PC-9 (cell line): Measurements from ENCODE around the gene BCO1. TPM values are rescaled to one million over a fixed set of nuclear protein-coding genes. Genes with fewer than 3 reads are reported as not detected.

ENCODE experiments used
- Bru-seq: library from RNA; stranded (reverse); fragments of 400-500 nt; gene quantifications from one replicate; lab custom pipeline; 2021; lab: Mats Ljungman, UMichigan
- BruChase-seq, 2 experiments: library from RNA; stranded (reverse); fragments of 400-500 nt; gene quantifications; one replicate each; lab custom pipeline; 2021; lab: Mats Ljungman, UMichigan
- BruUV-seq: library from RNA; stranded (reverse); fragments of 400-500 nt; replicated peaks from 2 replicates; lab custom pipeline; 2021; lab: Mats Ljungman, UMichigan
- CTCF ChIA-PET: fragments of 300-600 bp; sonication (Branson Sonifier 250); formaldehyde crosslinking; loops from one replicate; lab custom pipeline; 2022; ENCODE audit warnings: antibody characterized with exemption; lab: Charles Lee
- POLR2A ChIA-PET: fragments of 300-600 bp; sonication (Branson Sonifier 250); formaldehyde crosslinking; loops from one replicate; lab custom pipeline; 2022; ENCODE audit warnings: antibody characterized with exemption; ENCODE audit not compliant: unreplicated experiment; lab: Charles Lee
- DNase-seq, 2 experiments: peaks; one replicate each; pipeline versions ENCODE4 v3.0.0 to v3.0.0-alpha.2; 2015 to 2022; ENCODE audit warnings: mixed read lengths in 1 of 2
- H2AFZ ChIP-seq: fragments of 200-600 bp; sonication (generic); 2 replicates; pipeline ENCODE4 v1.8.1; 2017; ENCODE audit warnings: antibody characterized with exemption
- H3F3A ChIP-seq: fragments of 200-600 bp; sonication (generic); 2 replicates; pipeline ENCODE4 v1.8.1; 2017; ENCODE audit warnings: antibody characterized with exemption, mild to moderate bottlenecking, low read depth; ENCODE audit not compliant: insufficient read depth
- H3K27ac ChIP-seq: fragments of 200-600 bp; sonication (generic); 2 replicates; pipeline ENCODE4 v1.6.1; 2016; ENCODE audit warnings: mixed run types
- H3K27me3 ChIP-seq: fragments of 200-600 bp; sonication (generic); 2 replicates; pipeline ENCODE4 v1.6.1; 2016; ENCODE audit warnings: low read depth, mixed run types; ENCODE audit not compliant: insufficient read depth
- H3K36me3 ChIP-seq: fragments of 200-600 bp; sonication (generic); 2 replicates; pipeline ENCODE4 v1.6.1; 2016; ENCODE audit warnings: low read depth, mixed run types
- H3K4me1 ChIP-seq: fragments of 200-600 bp; sonication (generic); replicated peaks from 2 replicates; pipeline ENCODE4 v1.6.1; 2016; ENCODE audit warnings: mixed run types; ENCODE audit not compliant: insufficient read depth
- H3K4me2 ChIP-seq: fragments of 200-600 bp; sonication (generic); 2 replicates; pipeline ENCODE4 v1.6.1; 2017; ENCODE audit warnings: mixed run types
- H3K4me3 ChIP-seq: fragments of 200-600 bp; sonication (generic); 2 replicates; pipeline ENCODE4 v1.6.1; 2016; ENCODE audit warnings: mixed run types
- H3K79me2 ChIP-seq: fragments of 200-600 bp; sonication (generic); 2 replicates; pipeline ENCODE4 v1.6.1; 2017; ENCODE audit warnings: low read depth, mixed run types
- H3K9me2 ChIP-seq: fragments of 200-600 bp; sonication (generic); 2 replicates; pipeline ENCODE4 v1.8.1; 2017; ENCODE audit warnings: mild to moderate bottlenecking; ENCODE audit not compliant: insufficient read depth
- H3K9me3 ChIP-seq: fragments of 200-600 bp; sonication (generic); 2 replicates; pipeline ENCODE4 v1.8.1; 2016; ENCODE audit warnings: low read depth; ENCODE audit not compliant: insufficient read depth
- H4K20me1 ChIP-seq: fragments of 200-600 bp; sonication (generic); 2 replicates; pipeline ENCODE4 v1.8.1; 2017; ENCODE audit not compliant: insufficient read depth
- EZH2 ChIP-seq: fragments of 200-600 bp; sonication (generic); IDR thresholded peaks from 2 replicates; pipeline ENCODE4 v1.8.0; 2017; ENCODE audit warnings: antibody characterized with exemption, low read depth
- intact Hi-C: fragments of 100-400 bp; cut with micrococcal nuclease; formaldehyde crosslinking; loops from one replicate; pipeline ENCODE4 v1.10.0; 2022; ENCODE audit not compliant: unreplicated experiment
- long read RNA-seq: library from polyadenylated mRNA; stranded (forward); transcript quantifications from one replicate; pipeline ENCODE4 v2.0.0, GENCODE V29; 2022
- total RNA-seq: library from RNA; stranded (reverse); gene quantifications from 2 replicates; pipeline ENCODE4 v1.2.3, GENCODE V29; 2021
- TF ChIP-seq, protein P1 (sequence below): fragments of 200-600 bp; sonication (generic); conservative IDR thresholded peaks from 2 replicates; pipeline ENCODE4 v1.6.1; 2017; ENCODE audit warnings: mixed run types, antibody characterized with exemption, mild to moderate bottlenecking, moderate library complexity

BCO1 gene, protein sequence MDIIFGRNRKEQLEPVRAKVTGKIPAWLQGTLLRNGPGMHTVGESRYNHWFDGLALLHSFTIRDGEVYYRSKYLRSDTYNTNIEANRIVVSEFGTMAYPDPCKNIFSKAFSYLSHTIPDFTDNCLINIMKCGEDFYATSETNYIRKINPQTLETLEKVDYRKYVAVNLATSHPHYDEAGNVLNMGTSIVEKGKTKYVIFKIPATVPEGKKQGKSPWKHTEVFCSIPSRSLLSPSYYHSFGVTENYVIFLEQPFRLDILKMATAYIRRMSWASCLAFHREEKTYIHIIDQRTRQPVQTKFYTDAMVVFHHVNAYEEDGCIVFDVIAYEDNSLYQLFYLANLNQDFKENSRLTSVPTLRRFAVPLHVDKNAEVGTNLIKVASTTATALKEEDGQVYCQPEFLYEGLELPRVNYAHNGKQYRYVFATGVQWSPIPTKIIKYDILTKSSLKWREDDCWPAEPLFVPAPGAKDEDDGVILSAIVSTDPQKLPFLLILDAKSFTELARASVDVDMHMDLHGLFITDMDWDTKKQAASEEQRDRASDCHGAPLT
- total RNA-seq (1.4 and 1.5 TPM in 2 replicates), Bru-seq, nascent RNA (percentile 23 among the genes with signal in this experiment), BruChase-seq, experiment 1, labeled RNA remaining after a 2-hour chase (percentile 18 among the genes with signal in this experiment), BruChase-seq, experiment 2, labeled RNA remaining after a 6-hour chase (percentile 24 among the genes with signal in this experiment)
- long read RNA-seq, partial matches to known transcripts, result 2 of 3 reads
- long read RNA-seq, other reads (novel, unspliced or antisense), result 0 of 3 reads

DNA sequence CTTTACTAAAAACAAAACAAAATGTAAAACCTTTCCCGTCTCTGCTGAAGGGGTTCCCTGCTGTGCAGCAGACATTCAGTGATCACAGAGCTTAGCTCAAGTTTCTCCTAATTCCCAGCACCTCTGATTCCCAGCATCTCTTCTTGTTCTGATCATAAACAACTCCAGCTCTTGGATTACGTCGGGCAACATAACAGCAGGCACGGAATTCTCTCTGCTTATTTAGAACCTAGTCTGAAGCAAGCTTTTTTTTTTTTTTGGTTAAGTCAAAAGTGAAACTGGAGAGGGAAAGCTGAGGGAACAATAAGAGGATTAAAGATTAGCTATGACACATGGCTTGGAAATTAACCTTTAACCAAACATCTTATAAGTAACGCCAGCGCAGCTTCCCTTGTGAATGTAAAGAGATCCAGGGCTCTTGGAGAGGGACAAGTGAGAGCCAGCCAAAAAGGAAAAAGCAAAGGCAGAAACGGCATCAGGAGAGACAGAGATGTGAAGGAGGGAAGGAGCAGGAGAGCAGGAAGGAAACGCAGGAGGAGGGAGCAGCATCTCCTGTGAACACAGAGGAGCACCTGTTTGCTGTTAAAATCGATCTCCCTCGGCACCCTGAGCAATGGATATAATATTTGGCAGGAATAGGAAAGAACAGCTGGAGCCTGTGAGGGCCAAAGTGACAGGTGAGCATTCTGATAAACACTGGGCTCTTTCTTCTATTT lies at the start of gene BCO1:
Gene BCO1, plus strand, starts transcription at position 394 of the 716 bp plus-strand sequence. Its CDS starts 220 bp downstream, at position 614.
- Histone ChIP-seq H3K4me1 (peaks cover 17% of the 10 kb centered on the region; the same call in 1 of the 2 replicates), H3K4me3 (peak within 1 kb of the TSS; percentile 55; the same call in 1 of the 2 replicates), H3K4me2 (peak within 1 kb of the TSS; percentile 93), H2AFZ (peak within 1 kb of the TSS; percentile 80), H3K79me2 (no peaks in the 10 kb centered on the region), H3F3A (peaks cover 12% of the 10 kb centered on the region), H3K9me3 (no peaks in the 10 kb centered on the region), H3K27ac (peak within 1 kb of the TSS; percentile 43), H3K9me2 (no peaks in the 10 kb centered on the region), H4K20me1 (no peaks in the 10 kb centered on the region), H3K36me3 (no peaks in the 10 kb centered on the region), H3K27me3 (no peaks in the 10 kb centered on the region)
- intact Hi-C loops, result no loop called here
- BruUV-seq, result no TSS peak
- POLR2A ChIA-PET, result interaction anchor here (0.6 kb wide), 3 partner anchors 141 to 459 kb away, joined by 4 to 21 read pairs (median 4); no protein-coding TSS in a partner anchor
- CTCF ChIA-PET, result interaction anchor here (0.6 kb wide), 2 partner anchors 98 to 1836 kb away, joined by 5 read pairs; no protein-coding TSS in a partner anchor
- TF ChIP-seq, protein P1, sequence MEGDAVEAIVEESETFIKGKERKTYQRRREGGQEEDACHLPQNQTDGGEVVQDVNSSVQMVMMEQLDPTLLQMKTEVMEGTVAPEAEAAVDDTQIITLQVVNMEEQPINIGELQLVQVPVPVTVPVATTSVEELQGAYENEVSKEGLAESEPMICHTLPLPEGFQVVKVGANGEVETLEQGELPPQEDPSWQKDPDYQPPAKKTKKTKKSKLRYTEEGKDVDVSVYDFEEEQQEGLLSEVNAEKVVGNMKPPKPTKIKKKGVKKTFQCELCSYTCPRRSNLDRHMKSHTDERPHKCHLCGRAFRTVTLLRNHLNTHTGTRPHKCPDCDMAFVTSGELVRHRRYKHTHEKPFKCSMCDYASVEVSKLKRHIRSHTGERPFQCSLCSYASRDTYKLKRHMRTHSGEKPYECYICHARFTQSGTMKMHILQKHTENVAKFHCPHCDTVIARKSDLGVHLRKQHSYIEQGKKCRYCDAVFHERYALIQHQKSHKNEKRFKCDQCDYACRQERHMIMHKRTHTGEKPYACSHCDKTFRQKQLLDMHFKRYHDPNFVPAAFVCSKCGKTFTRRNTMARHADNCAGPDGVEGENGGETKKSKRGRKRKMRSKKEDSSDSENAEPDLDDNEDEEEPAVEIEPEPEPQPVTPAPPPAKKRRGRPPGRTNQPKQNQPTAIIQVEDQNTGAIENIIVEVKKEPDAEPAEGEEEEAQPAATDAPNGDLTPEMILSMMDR, result no peak
- TF ChIP-seq EZH2, result no peak
- DNase-seq, result peak; percentile 22 to 78

DNA sequence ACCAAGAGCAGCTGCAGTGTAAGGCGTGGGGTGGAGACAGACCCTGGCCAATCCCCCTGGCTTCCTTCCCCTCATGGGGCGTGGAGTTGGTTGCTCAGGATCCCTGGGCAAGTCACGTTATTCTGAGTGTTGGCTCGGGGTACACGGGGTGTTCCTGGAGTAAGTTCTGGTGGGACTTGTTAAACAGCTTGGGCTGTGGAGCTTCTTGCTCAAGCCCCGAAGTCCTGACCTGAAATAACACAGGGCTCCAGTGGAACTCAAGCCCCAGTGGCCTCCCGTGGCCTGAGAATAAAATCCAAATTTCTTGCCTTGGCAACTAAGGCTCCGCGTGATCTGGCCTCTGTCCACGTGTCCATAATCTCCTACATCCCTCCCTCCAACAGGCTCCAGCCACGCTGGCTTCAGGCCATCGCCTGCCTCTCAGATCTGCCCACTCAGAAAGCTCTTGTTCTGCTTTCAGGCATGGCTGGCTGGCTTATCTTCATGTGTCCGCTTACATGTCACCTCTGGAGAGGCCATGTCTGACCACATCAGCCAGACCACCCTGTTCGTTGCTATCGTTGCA lies 49.3 kb upstream of the BCO1 start:
- Histone ChIP-seq H3K36me3 (no peaks in the 10 kb centered on the region), H3K27me3 (no peaks in the 10 kb centered on the region), H3K9me2 (no peaks in the 10 kb centered on the region), H3K4me2 (no peak overlapping the region), H3K4me3 (no peak overlapping the region), H2AFZ (no peak overlapping the region), H4K20me1 (no peaks in the 10 kb centered on the region), H3F3A (peaks cover 10% of the 10 kb centered on the region), H3K4me1 (peaks cover 16% of the 10 kb centered on the region), H3K27ac (no peak overlapping the region), H3K9me3 (no peaks in the 10 kb centered on the region), H3K79me2 (no peaks in the 10 kb centered on the region)
- TF ChIP-seq, protein P1, result no peak
- no peak for TF ChIP-seq EZH2
- POLR2A ChIA-PET, result no interaction called here
- no TSS peak for BruUV-seq
- DNase-seq, result no peak
- intact Hi-C loops, result no loop called here
- CTCF ChIA-PET, result no interaction called here
